Fibroblast of the aortic adventitia (primary cell): ENCODE results near the gene MED25. TPM values are rescaled to one million over a fixed set of nuclear protein-coding genes. Genes with fewer than 3 reads are reported as not detected.

Source experiments
- DNase-seq: peaks from one replicate; pipeline ENCODE4 v3.0.0-alpha.2; 2010; ENCODE audit warnings: low read depth
- H3K4me3 ChIP-seq: 2 replicates; pipeline ENCODE4 v1.5.1; 2011; ENCODE audit warnings: low read depth, mild to moderate bottlenecking, control low read depth, low read length, moderate library complexity
- total RNA-seq: library from RNA; depleted of rRNA; stranded (reverse); fragments of >200 nt; gene quantifications from 2 replicates; pipeline ENCODE4 v1.2.3, GENCODE V29; 2012; ENCODE audit warnings: low replicate concordance
- TF ChIP-seq, protein P1 (sequence below): IDR thresholded peaks from 2 replicates; pipeline ENCODE4 v1.5.1; 2011; ENCODE audit warnings: mild to moderate bottlenecking, low read length, control low read depth, inconsistent platforms; ENCODE audit not compliant: insufficient read depth

MED25 gene
- total RNA-seq, 1 donor: 21.7 TPM

DNA sequence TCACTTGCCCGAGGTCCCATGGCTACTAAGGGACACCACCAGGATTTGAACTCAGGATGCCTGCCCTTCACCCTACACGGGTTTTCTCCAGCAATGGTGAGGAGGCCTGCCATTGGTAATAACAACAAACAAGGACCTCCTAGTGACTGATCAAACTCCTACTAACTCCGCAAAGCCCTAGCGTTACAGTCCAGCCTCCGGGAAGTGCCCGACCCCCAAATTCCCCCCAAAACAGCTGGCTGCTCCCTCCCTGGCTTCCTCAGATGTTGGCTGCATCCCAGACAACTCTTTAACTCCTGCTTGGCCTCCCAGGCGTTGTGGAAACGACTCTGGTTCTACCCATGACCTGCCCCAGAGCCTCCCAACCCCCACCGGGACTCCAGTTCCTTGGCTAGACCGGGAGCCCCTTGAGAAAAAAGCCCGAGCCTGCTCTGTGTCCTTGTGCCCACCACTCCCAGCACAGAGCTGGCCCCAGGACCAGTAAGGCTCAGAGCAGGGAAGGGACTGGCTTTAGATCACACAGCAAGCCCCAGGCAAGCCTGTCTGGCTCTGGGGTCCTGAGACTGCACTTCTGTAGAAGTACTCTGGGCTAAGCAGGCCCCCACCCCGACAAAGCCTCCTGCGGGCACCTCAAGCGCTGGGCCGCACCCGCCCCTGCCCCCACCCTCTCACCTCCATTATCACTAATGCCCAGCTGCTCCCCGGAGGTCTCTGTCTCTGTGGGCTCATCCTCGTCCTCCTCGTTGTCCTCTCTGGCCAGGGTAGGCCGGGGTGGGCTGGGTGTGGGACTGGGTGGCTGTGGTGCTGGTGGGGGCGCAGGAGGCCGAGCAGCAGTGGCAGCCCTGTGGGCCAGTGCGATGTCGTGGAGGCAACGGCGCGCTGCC is 54.4 kb downstream of the MED25 start:
- TF ChIP-seq, protein P1, sequence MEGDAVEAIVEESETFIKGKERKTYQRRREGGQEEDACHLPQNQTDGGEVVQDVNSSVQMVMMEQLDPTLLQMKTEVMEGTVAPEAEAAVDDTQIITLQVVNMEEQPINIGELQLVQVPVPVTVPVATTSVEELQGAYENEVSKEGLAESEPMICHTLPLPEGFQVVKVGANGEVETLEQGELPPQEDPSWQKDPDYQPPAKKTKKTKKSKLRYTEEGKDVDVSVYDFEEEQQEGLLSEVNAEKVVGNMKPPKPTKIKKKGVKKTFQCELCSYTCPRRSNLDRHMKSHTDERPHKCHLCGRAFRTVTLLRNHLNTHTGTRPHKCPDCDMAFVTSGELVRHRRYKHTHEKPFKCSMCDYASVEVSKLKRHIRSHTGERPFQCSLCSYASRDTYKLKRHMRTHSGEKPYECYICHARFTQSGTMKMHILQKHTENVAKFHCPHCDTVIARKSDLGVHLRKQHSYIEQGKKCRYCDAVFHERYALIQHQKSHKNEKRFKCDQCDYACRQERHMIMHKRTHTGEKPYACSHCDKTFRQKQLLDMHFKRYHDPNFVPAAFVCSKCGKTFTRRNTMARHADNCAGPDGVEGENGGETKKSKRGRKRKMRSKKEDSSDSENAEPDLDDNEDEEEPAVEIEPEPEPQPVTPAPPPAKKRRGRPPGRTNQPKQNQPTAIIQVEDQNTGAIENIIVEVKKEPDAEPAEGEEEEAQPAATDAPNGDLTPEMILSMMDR: no peak
- no peak for DNase-seq
- no peak overlapping the region for H3K4me3 ChIP-seq

DNA sequence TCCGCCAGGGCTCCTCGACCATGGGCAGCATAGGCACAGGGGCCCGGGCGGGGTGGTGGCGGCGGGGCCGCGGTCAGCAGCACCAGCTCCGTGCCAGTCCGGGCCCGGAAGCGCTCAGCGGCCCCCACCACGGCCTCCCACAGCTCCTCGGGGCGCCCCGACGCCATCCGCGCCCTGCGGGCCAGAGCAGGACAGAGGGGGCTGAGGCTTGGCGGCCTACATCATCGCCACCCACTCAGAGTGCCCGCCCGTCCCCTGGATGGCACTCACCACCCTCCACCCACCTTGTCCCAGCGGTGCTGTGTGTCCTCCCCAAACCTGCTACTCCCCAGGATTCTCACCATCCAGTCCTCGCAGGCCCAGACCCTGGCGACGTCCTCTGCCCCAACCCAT is 55.0 kb downstream of the MED25 start:
- TF ChIP-seq, protein P1: no peak
- H3K4me3 ChIP-seq: no peak overlapping the region
- no peak for DNase-seq

DNA sequence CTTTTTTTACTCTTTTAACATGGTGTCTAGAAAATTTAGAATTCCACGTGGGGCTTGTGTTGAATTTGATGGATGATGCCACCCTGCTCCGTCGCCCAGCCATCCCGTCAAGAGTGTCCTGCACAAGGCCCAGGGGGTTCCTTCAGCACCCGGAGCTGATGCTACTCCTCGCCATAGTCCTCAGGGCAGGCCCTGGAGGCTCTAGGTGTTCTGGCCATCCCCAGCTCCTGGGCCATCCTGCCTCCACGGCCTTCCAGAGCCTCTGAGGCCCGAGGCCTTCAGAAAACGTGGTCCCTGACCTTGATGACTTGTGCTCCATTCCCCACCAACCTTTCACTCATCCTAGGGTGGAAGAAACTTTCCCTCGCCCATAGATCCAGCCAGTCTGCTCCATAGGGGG is 55.7 kb downstream of the MED25 start:
- H3K4me3 ChIP-seq: no peak overlapping the region
- no peak for DNase-seq
- TF ChIP-seq, protein P1: no peak

GRCh38 chr19:49874503-49875157 is 56.5 kb downstream of the MED25 start:
- H3K4me3 ChIP-seq: peak overlapping the region; percentile 22
- TF ChIP-seq, protein P1: no peak
- no peak for DNase-seq

- TF ChIP-seq, protein P1: no peak
- peak overlapping the region; percentile 100 for H3K4me3 ChIP-seq
- DNase-seq: no peak
Measured at GRCh38 chr19:49875177-49875576, 57.1 kb downstream of the MED25 start.

- H3K4me3 ChIP-seq: peak overlapping the region; percentile 100
- peak; percentile 49 for DNase-seq
- TF ChIP-seq, protein P1: no peak
Measured at GRCh38 chr19:49875857-49876421, 57.9 kb downstream of the MED25 start.
